Umbilical cord (tissue), 2 donors: ENCODE results near the gene SMC1B. TPM values are rescaled to one million over a fixed set of nuclear protein-coding genes. Genes with fewer than 3 reads are reported as not detected.

Source experiments
- DNase-seq: peaks from one replicate; pipeline ENCODE4 v3.0.0-alpha.2; 2015; ENCODE audit warnings: low spot score
- total RNA-seq: library from RNA; depleted of rRNA; stranded (reverse); fragments of >200 nt; gene quantifications from one replicate; pipeline ENCODE4 v1.2.3, GENCODE V29; 2014; ENCODE audit warnings: low replicate concordance; ENCODE audit not compliant: insufficient read depth

SMC1B gene
- total RNA-seq, 1 donor from 2014 or later = 0.72 TPM

DNA sequence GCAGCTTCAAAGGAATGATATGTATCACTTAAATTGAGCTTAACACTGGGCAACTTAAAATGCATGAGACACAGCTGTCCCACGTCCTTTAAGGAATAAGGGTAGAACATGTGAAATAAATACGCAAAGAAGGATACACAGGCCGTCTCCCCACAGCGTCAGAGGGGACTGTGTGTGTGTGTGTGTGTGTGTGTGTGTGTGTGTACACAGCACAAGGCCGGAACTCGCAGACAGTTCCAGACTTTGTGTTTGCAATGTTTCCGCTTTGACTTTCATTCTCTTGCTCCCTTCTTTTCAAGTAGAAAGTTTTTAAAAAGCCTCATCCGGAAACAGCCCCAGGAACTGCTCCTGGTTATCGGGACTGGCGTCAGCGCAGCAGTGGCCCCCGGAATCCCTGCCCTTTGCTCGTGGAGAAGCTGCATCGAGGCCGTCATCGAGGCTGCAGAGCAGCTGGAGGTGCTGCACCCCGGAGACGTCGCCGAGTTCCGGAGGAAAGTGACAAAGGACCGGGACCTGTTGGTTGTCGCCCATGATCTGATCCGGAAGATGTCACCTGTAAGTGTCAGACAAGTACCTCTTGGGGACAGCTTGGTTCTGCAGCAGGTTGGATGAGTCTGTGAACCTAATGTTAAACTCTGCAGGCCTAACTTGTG, 90.4 kb downstream of the SMC1B start:
- DNase-seq = no peak

DNA sequence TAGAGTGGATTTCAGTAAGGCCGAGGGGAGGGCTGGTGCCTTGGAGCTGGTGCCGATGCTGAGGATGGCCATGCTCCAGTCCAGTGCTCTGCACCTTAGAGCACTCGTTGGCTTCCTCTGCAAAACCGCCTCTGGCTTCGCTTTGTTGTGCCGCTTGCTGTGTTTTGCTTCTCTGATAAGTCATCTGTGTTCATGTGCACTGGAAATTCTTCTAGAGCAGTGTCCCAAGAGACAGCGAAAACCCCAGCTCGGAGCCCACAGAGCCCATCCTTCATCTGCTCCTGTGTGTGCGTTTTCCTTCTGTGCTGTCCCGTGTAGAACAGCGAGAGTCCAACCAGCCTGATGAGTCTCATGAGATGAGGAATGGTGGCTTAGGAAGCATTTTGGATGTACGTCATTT, 91.6 kb downstream of the SMC1B start:
- no peak for DNase-seq

DNA sequence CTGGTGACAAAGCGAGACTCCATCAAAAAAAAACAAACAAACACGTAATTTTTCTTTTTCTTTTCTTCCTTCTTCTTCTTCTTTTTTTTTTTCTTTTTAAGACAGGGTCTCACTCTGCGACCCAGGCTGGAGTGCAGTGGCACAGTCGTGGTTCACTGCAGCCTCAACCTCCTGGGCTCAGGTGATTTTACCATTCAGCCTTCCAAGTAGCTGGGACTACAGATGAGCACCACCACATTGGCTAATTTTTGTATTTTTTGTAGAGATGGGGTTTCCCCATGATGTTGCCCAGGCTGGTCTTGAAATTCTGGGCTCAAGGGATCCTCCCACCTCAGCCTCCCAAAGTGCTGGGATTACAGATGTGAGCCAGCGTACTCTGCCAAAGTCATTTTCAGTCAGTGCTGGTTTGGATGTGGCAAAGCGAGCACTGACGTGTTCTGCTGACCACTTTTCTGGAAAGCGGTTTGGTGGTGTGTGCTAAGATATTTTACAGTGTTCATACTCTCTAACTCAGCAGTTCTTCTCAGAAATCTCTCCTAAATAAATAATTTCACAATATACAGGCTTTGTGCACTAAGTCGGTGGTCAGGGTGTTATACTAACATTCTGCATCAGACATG, 92.9 kb downstream of the SMC1B start:
- DNase-seq = peak; percentile 33

DNA sequence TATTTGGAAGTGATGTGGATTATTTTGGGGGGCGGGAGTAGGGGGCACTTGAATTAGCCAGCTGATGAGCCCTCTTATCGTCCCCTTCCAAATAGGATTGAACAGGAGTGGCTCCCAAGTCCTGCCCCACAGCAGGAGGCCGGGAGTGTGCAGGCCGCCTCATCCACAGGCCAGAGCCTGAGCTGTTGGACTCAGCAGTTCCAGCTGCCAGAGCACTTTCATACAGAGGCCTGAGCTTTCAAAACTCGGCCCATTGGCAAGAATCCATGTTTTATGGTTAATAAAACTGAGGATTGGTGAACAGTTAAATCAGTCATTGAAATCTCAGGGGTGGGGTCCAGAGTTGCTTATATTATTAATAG, 94.1 kb downstream of the SMC1B start:
- peak; percentile 91 for DNase-seq

DNA sequence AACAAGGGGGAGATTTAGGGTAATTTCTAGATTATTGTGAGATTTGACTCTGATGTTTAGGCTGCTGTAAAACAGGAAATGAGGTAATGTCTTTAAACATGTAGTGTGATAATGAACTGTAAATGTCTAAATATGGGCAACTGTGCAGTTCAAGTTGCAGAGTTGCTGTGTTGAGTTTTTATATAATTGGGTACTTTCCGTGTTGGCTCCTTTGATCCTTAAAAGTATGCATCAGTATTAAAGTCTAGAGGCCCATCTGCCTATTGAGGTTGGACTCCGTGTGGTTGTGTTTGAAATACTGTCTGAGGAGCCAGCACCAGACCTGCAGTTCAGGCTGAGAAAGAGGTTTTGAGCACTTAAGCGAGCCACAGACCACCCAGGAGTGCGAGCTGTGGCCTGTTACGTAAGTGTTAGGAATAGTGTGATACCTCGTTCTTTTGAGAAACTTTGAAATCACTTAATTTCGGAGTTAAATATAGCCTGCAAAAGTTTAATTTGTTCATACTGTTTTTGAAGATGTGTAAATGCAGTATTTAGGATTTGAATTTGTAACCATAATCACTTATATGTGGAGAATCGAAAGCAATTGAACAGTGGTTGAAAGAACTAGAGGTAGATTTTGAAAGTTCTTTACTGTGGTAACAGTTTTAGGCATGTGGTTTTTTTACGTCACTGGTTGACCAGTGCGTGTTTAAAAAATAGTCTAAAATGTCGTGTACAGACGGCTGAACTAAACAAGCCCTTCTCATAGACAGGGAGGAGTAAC, 94.7 kb downstream of the SMC1B start:
- DNase-seq = peak; percentile 63

DNA sequence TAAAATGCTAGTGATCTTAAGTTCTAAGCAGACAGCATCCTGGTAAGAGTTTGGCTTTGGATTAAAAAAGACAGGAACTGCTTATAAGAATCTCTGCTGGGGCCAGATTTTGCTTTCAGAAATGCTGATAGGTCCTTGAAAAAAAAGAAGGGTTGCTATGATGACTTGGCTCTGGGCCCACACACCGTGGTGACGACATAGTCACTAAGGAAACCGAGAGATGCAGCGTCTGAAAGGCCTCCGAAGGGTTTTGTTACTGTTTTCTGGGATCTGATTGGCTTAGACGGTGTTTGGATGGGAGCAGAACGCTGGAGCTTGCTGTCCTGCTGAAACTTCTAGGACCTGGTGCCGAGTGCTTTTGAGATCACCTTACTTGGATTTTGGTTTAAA, 95.2 kb downstream of the SMC1B start:
- DNase-seq = peak; percentile 96

DNA sequence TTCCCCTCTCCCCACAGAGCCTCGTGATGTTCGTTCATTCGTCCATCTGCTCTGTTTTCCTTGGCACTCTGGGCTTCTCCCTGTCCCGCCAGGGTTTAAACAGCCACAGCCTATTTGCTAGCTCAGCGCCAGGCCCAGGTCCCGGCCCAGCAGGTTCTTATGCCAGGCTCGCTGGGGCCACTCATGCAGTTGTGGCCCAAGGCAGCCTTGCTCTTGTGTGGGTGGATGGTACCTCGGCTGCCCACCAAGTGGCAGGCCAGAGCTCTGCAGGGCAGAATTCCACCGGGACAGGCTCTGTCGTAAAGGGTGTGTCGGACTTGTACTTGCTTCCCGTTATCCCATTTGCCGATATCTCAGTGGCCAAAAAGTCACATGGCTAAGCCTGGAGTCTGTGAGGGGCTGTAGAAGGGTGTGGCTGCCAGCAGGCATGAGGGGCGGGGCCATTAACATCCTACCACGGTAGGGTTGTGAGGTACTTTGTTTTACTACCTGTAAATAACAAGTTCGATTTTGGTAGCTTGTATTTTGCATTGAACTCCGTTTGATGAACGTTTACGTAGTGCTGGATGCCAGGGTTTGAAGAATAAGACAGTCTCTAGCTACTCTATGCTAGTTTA, 95.7 kb downstream of the SMC1B start:
- peak; percentile 63 for DNase-seq

DNA sequence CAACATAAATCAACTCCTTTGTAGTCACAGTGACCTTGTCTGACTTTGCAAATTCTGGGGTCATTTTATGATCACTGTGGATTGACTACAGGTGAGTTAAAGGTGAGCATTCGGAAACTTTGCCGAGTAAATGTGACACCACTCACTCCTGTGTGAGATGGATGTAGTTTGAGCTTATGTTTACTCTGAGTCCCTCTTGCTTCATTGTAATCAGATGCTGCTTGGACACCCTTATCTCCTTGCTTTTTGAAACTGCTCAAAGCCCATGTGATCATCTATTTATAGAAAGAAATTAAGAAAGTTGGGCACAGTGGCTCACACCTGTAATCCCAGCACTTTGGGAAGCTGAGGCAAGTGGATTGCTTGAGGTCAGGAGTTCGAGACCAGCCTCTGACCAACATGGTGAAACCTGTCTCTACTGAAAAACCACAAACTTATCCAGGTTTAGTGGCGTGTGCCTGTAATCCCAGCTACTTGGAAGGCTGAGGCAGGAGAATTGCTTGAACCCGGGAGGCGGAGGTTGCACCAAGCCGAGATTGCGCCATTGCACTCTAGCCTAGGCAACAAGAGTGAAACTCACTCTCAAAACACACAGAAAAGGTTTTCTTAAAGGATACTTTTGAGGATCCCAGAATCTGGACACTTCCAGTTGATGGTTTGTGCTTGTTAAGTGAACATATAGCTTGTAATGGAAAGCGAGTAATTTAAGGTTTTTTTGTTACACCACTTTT, 96.4 kb downstream of the SMC1B start:
- DNase-seq = no peak

DNA sequence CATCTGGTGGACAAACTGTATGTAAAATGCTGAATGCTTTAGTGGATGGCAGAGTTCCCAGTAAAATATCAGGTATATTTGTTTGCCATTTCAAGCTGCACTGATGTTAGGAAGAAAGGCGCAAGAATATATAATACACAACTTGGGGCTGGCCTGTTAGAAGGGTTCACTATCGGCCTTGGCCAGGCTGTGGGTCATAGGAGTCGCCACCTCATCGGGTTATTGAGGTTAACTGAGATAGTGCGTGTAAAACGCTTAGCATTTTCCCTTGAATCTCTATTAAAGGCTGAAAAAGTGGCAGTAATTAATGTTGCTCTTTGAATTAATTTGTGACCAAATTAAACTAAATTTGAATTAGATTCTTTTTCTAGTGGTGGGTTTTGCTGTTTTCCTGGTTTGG, 98.6 kb downstream of the SMC1B start:
- DNase-seq = no peak

DNA sequence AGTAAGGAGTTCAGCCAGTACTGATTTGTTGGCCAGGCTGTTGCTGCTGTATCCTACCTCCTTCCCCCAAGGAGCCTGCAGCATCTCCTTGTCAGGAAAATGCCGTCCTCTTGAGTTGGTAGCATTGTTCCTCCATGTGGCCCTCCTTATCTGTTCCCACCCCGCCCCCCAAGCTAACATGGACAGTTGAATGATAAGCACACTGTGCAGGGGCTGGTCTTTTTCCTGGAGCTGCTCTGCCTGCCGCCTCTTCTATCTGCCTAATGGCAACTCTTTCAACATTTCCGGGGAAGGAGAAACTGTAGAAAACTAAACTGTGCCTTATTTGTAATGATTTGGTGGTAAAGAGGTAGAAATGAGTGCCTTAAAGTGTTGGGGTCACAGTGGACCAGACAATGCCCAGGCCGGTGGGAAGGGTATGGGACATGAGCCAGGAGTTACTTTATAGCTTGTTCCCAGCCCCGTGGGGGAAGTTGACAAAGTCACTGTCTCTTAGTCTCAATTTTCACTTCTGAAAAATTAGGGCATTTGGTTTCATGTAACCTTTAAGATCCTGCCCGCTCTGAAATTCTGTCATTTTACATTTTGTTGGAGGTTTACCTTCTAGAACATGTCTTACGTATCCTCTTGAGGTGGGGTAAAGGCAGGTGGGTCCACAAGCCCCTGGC, 99.2 kb downstream of the SMC1B start:
- peak; percentile 39 for DNase-seq

DNA sequence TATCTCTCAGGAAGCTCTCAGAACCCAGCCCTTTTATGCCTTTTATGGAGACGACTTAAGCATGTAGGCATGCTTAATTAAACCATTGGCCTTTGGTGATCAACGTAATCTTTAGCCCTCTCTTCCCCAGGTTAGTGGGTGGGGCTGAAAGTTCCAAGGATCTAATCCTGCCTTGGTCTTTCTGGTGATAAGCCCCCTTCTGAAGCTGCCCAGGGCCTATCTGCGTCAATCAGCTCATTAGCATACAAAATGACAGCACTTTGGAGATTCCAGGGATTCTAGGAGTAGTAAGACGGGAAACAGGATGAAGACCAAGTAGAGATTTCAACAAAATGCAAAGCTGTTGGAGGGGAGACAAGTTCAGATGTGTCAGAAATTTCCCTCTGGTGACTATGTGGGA, 100.5 kb downstream of the SMC1B start:
- DNase-seq = no peak

DNA sequence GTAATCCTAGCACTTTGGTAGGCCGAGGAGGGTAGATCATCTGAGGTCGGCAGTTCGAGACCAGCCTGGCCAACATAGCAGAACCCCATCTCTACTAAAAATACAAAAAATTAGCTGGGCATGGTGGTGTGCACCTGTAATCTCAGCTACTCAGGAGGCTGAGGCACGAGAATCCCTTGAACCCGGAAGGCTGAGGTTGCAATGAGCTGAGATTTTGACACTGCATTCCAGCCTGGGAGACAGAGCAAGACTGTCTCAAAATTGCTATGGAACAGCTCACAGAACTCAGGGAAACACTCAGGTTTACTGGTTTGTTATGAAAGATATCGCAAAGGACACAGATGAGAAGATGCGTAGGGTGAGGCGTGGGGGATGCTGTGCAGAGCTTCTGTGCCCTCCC, 101.0 kb downstream of the SMC1B start:
- no peak for DNase-seq

DNA sequence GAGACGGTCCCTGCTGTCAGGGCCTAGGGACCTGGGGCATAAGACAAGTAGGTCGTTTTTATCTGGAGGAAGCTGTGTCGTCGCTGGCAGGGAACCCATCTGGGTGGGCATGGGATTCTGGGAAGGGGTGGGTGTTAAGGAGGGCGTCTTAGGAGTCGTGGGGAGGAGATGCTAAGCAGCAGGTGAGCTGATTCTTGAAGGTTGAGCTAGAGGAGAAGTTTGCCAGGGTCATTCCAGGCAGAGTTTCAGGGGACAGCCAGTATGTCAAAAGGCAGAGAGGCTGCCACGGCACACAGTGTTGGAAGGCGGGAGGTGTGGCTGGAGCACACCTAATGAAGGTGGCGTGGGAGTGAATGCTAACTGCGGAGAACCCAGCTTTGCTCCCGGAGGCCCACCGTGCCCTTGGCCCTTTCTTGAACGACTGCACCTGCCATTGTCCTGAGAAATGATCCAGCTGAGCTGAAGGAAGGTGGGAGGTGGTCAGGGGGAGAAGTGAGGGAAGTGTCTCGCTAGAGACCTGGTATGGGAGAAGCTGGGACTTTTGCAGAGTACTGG, 102.3 kb downstream of the SMC1B start:
- no peak for DNase-seq

DNA sequence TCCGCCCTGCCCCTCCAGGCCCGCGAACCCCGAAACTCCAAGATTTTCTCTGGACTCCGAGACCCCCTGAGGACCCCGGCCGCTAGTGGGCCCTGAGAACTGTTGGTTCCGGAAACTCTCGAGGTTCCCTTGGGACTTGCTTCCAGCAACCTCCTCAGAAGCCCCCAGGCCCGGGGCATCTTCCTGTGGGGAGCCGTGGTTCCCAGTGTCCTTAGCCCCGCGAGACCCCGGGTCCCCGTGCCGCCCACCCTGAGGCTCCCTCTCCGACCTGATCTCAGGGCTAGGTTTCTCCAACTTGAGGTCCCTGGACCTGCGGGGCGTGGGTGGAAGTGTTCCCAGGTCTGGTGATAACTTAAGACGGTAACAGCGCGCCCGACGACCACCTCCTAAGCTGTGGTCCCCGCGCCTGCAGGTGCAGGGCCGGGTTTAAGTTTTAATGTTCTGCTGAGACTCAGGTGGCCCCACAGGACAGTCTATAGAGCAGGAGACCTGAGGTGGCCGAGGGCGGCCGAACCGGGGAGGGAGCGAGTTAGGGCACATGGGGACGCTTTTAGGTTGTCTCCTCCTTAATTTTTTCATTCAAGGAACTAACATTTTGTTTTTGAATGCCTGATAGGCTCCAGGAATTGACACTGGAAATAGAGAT, 102.9 kb downstream of the SMC1B start:
- DNase-seq = no peak

DNA sequence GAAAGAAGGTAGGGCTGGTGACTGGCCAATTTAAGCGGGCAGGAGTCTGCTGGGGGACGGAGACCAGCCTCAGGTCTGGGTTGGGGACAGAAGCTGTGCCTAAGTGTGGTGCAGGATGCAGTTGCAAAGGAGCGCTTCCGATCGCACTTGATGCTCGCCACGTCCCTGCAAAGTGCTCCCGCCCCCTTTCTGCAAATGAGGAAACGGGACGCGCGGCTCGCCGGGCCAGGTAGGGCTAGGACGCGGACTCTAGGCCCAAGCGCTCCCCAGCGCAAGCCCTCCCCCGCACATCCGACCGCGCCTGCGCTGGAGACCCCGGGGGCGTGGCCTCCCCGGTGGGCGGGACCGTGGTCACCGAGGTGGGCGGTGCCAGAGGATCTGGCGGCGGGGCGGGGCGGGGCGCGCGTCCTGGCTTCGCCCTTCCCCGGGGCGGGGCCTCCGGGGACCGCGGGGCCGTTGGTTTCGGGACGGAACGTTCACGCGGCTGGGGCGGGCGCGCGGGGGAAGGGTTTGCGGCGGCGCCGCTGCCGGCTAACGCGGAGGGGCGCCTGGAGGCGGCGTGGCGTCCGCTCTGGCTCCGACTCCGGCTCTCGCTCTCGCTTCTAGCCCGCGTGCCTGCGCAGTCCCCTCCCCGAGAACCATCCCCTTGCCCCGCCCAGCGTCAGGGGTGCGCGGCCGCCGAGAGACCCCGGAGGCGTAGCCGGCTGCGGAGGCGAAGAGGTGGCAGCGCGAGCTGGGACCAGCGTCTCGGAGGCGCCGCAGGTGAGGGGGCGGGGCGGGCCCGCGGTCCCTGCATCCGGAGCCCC, 103.8 kb downstream of the SMC1B start, which contains the start of gene FAM118A:
Gene FAM118A, plus strand, starts transcription at position 513 of the 806 bp plus-strand sequence. CDS start 12,446 bp downstream, outside the sequence.
- DNase-seq = peak; percentile 94

DNA sequence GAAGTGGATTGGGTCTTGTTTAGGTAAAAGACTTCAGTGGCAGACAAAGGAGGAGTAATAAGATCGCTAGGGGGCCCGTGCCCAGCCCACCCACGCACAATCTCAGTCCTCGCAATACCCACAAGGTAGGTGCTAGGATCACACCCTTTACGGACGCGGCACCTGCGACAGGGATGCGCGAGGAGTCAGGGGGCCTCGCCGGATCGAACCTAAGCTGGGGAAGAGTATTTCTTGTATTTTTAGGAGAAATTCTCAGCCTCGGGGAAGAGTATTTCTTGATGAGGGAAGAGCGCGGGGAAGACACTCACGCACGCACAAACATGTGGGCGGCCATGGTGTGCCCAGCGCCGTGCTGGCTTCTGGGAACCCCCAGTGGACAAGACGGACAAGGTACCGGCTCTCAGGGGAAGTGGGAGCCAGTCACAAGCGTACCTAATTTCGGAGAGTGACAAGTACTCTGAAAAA, 104.4 kb downstream of the SMC1B start:
- DNase-seq = no peak

DNA sequence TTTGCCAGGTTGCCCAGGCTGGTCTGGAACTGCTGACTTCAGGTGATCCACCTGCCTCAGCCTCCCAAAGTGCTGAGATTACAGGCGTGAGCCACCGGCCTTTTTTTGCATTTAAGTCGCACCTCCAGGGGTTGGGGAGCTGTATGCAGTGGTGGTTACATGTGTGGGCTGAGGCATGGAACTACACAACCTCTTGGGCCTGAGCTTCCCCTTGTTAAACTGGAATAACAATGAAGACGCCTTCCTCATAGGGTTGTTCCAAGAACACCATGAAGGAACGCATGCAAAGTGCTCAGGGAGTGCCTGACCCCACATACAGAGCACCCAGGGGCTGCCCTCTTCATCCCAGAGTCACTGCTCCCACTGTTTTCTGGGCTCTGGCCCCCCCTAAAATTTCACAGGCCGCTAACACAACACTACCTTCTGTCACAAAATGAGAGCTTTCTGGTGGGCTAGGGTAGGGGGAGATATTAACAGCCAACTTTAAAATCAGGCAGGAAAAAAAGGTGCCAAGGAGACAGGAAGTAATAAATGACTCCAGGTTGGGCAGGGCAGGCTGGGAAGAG, 104.9 kb downstream of the SMC1B start:
- no peak for DNase-seq

DNA sequence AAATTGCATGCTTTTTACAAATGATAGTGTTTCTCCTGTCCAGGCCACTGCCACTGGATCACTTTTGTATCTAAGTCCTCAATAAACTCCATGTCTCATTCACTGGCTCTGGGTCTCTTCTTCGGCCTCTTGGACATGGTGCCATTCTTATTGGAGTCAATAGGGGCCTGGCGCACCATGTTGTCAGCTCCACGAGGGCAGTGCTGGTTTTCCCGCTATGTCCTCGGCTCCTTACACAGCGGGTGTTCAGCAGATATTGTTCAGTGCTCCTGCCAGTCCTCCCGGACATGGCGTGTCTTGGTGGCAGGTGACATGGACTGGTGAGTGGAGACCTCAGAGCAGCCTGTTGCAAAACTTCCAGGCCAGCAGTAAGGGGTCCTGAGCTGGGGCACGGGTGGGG, 107.3 kb downstream of the SMC1B start:
- DNase-seq = no peak

DNA sequence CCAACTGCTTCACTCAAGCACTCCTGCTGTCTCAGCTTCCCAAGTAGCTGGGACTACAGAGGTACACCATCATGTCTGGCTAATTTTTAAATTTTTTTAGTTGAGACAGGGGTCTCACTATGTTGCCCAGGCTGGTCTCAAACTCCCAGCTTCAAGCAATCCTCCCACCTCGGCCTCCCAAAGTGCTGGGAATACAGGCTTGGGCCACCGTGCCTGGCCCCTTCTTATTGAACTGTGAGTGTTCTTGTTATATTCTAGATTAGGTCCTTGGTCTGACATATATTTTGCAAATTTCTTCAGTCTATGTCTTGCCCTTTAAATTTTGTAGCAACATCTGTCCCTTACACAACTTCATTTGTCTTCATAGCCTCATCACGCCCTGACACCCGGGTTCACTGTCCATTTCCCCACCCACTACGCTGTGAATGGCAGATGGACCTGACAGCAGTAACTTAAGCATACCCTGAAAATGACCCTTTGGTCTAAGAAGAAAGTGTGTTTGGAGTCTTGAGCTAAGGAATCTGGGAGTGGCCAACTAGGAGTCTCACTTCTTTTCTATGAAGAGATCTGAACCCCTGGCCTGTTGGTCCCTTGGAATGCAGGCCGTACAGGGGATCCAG, 107.8 kb downstream of the SMC1B start:
- no peak for DNase-seq
